Measurements from ENCODE around the gene SLC6A3. TPM values are rescaled to one million over a fixed set of nuclear protein-coding genes. Genes with fewer than 3 reads are reported as not detected.

SLC6A3 gene
- total and polyA plus RNA-seq, 3 experiments from 2014 or later: not detected

GRCh38 chr5:1385395-1386273 lies 59.6 kb downstream of the SLC6A3 start:
- DNase-seq: peak; percentile 72 to 88 (median 78)
- Histone ChIP-seq H3K36me3 (ENCODE audit: insufficient read depth, low read length) (no peaks in the 10 kb centered on the region), H3K27me3 (ENCODE audit: insufficient read depth, low read length, poor library complexity, severe bottlenecking) (no peaks in the 10 kb centered on the region), H3K27ac (ENCODE audit: low read depth, low read length) (peak overlapping the region; percentile 84), H3K4me1 (ENCODE audit: insufficient read depth, low read length) (peaks cover 21% of the 10 kb centered on the region), H3K4me3 (ENCODE audit: low read length) (peak overlapping the region; percentile 70), H3K9me3 (ENCODE audit: low read length) (no peaks in the 10 kb centered on the region)
- Mint-ChIP-seq H3K4me3 (peak overlapping the region; percentile 92 to 100 (median 98)), H3K36me3 (peaks cover 0 to 6% (median 0%) of the 10 kb centered on the region in 3 donors), H3K9me3 (no peaks in the 10 kb centered on the region), H3K27ac (peak overlapping the region; percentile 94 to 100 (median 99)), H3K27me3 (peaks cover 0 to 3% of the 10 kb centered on the region in 2 donors), H3K4me1 (peaks cover 29 to 38% (median 34%) of the 10 kb centered on the region in 3 donors)
- ChIA-PET POLR2A (interaction anchor here (1.1 to 2.8 kb wide), 8 partner anchors 11 to 415 kb away, joined by 4 to 17 read pairs (median 4); partner anchors contain the start of genes CLPTM1L, LPCAT1 and NDUFS6), CTCF (interaction anchor here (0.8 to 1.9 kb wide), 6 partner anchors 7 to 259 kb away, joined by 3 to 4 read pairs (median 3); no protein-coding TSS in a partner anchor)

GRCh38 chr5:1384521-1384920 lies 60.7 kb downstream of the SLC6A3 start:
- H3K36me3 ChIP-seq (ENCODE audit: insufficient read depth, low read length): no peaks in the 10 kb centered on the region
- H3K9me3 ChIP-seq (ENCODE audit: low read length): no peaks in the 10 kb centered on the region
- Mint-ChIP-seq H3K9me3 (no peaks in the 10 kb centered on the region), H3K4me1 (peaks cover 35 to 48% (median 39%) of the 10 kb centered on the region in 3 donors), H3K36me3 (peaks cover 0 to 6% (median 0%) of the 10 kb centered on the region in 3 donors), H3K27ac (peak overlapping the region in 4 of 8 donors; percentile 65 to 96 (median 89)), H3K4me3 (peak overlapping the region in 2 of 7 donors; percentile 57 to 92), H3K27me3 (peaks cover 0 to 3% of the 10 kb centered on the region in 2 donors)
- no peak for DNase-seq
- POLR2A ChIA-PET: interaction anchor here (1.5 to 2.8 kb wide), 2 partner anchors 39 to 139 kb away, joined by 4 to 17 read pairs; partner anchors contain the start of genes CLPTM1L and LPCAT1
- no peak overlapping the region for H3K4me3 ChIP-seq (ENCODE audit: low read length)
- H3K27me3 ChIP-seq (ENCODE audit: insufficient read depth, low read length, poor library complexity, severe bottlenecking): no peaks in the 10 kb centered on the region
- peaks cover 24% of the 10 kb centered on the region for H3K4me1 ChIP-seq (ENCODE audit: insufficient read depth, low read length)
- no peak overlapping the region for H3K27ac ChIP-seq (ENCODE audit: low read depth, low read length)
- CTCF ChIA-PET: interaction anchor here (1.2 kb wide), 1 partner anchor 260 kb away, joined by 3 read pairs; no protein-coding TSS in a partner anchor

GRCh38 chr5:1383886-1384401 lies 61.3 kb downstream of the SLC6A3 start:
- no peak overlapping the region for H3K4me3 ChIP-seq (ENCODE audit: low read length)
- no peaks in the 10 kb centered on the region for H3K36me3 ChIP-seq (ENCODE audit: insufficient read depth, low read length)
- CTCF ChIA-PET: no interaction called here
- peaks cover 35 to 48% (median 39%) of the 10 kb centered on the region in 3 donors for H3K4me1 Mint-ChIP-seq
- H3K36me3 Mint-ChIP-seq: peaks cover 0 to 6% (median 0%) of the 10 kb centered on the region in 3 donors
- H3K4me1 ChIP-seq (ENCODE audit: insufficient read depth, low read length): peaks cover 24% of the 10 kb centered on the region
- H3K27ac Mint-ChIP-seq: peak overlapping the region in 3 of 8 donors; percentile 57 to 73 (median 65)
- H3K9me3 ChIP-seq (ENCODE audit: low read length): no peaks in the 10 kb centered on the region
- no peak for DNase-seq
- H3K4me3 Mint-ChIP-seq: peak overlapping the region in 2 of 7 donors; percentile 21 to 57
- H3K27me3 Mint-ChIP-seq: peaks cover 0 to 3% of the 10 kb centered on the region in 2 donors
- H3K27me3 ChIP-seq (ENCODE audit: insufficient read depth, low read length, poor library complexity, severe bottlenecking): no peaks in the 10 kb centered on the region
- POLR2A ChIA-PET: no interaction called here
- no peaks in the 10 kb centered on the region for H3K9me3 Mint-ChIP-seq
- no peak overlapping the region for H3K27ac ChIP-seq (ENCODE audit: low read depth, low read length)

GRCh38 chr5:1383344-1383743 lies 61.9 kb downstream of the SLC6A3 start:
- no peaks in the 10 kb centered on the region for H3K27me3 ChIP-seq (ENCODE audit: insufficient read depth, low read length, poor library complexity, severe bottlenecking)
- peaks cover 24% of the 10 kb centered on the region for H3K4me1 ChIP-seq (ENCODE audit: insufficient read depth, low read length)
- H3K4me3 ChIP-seq (ENCODE audit: low read length): no peak overlapping the region
- no peak for DNase-seq
- H3K9me3 Mint-ChIP-seq: no peaks in the 10 kb centered on the region
- peaks cover 35 to 48% (median 37%) of the 10 kb centered on the region in 3 donors for H3K4me1 Mint-ChIP-seq
- H3K27ac ChIP-seq (ENCODE audit: low read depth, low read length): no peak overlapping the region
- peaks cover 0 to 4% of the 10 kb centered on the region in 2 donors for H3K27me3 Mint-ChIP-seq
- peak overlapping the region in 1 of 7 donors; percentile 37 for H3K4me3 Mint-ChIP-seq
- H3K36me3 Mint-ChIP-seq: peaks cover 0 to 6% (median 0%) of the 10 kb centered on the region in 3 donors
- H3K27ac Mint-ChIP-seq: no peak overlapping the region
- ChIA-PET POLR2A (no interaction called here), CTCF (no interaction called here)
- no peaks in the 10 kb centered on the region for H3K9me3 ChIP-seq (ENCODE audit: low read length)
- H3K36me3 ChIP-seq (ENCODE audit: insufficient read depth, low read length): no peaks in the 10 kb centered on the region

GRCh38 chr5:1382248-1382700 lies 63.0 kb downstream of the SLC6A3 start:
- DNase-seq: no peak
- no peaks in the 10 kb centered on the region for H3K9me3 Mint-ChIP-seq
- Histone ChIP-seq H3K4me3 (ENCODE audit: low read length) (no peak overlapping the region), H3K27ac (ENCODE audit: low read depth, low read length) (no peak overlapping the region), H3K4me1 (ENCODE audit: insufficient read depth, low read length) (peaks cover 23% of the 10 kb centered on the region), H3K27me3 (ENCODE audit: insufficient read depth, low read length, poor library complexity, severe bottlenecking) (no peaks in the 10 kb centered on the region), H3K36me3 (ENCODE audit: insufficient read depth, low read length) (no peaks in the 10 kb centered on the region), H3K9me3 (ENCODE audit: low read length) (no peaks in the 10 kb centered on the region)
- peaks cover 0 to 6% (median 0%) of the 10 kb centered on the region in 3 donors for H3K36me3 Mint-ChIP-seq
- no peak overlapping the region for H3K27ac Mint-ChIP-seq
- ChIA-PET POLR2A (no interaction called here), CTCF (interaction anchor here (4.7 kb wide), 1 partner anchor 263 kb away, joined by 37 read pairs; no protein-coding TSS in a partner anchor)
- H3K27me3 Mint-ChIP-seq: peaks cover 0 to 9% of the 10 kb centered on the region in 2 donors
- H3K4me3 Mint-ChIP-seq: no peak overlapping the region
- H3K4me1 Mint-ChIP-seq: peaks cover 32 to 44% (median 34%) of the 10 kb centered on the region in 3 donors

GRCh38 chr5:1381370-1382247 lies 63.6 kb downstream of the SLC6A3 start:
- Histone ChIP-seq H3K9me3 (ENCODE audit: low read length) (no peaks in the 10 kb centered on the region), H3K27me3 (ENCODE audit: insufficient read depth, low read length, poor library complexity, severe bottlenecking) (no peaks in the 10 kb centered on the region), H3K27ac (ENCODE audit: low read depth, low read length) (no peak overlapping the region), H3K4me3 (ENCODE audit: low read length) (no peak overlapping the region), H3K36me3 (ENCODE audit: insufficient read depth, low read length) (no peaks in the 10 kb centered on the region), H3K4me1 (ENCODE audit: insufficient read depth, low read length) (peaks cover 16% of the 10 kb centered on the region)
- H3K4me3 Mint-ChIP-seq: peak overlapping the region in 5 of 7 donors; percentile 2 to 51 (median 36)
- H3K9me3 Mint-ChIP-seq: no peaks in the 10 kb centered on the region
- H3K4me1 Mint-ChIP-seq: peaks cover 26 to 37% (median 28%) of the 10 kb centered on the region in 3 donors
- H3K27ac Mint-ChIP-seq: peak overlapping the region in 2 of 8 donors; percentile 56 to 63
- ChIA-PET CTCF (interaction anchor here (0.9 to 4.7 kb wide), 9 partner anchors 14 to 264 kb away, joined by 3 to 37 read pairs (median 4); no protein-coding TSS in a partner anchor), POLR2A (no interaction called here)
- peaks cover 0 to 6% (median 0%) of the 10 kb centered on the region in 3 donors for H3K36me3 Mint-ChIP-seq
- peak in 1 of 5 donors; percentile 29 for DNase-seq
- peaks cover 0 to 9% of the 10 kb centered on the region in 2 donors for H3K27me3 Mint-ChIP-seq

- ChIA-PET CTCF (interaction anchor here (0.9 to 4.7 kb wide), 21 partner anchors 10 to 264 kb away, joined by 3 to 37 read pairs (median 4); no protein-coding TSS in a partner anchor), POLR2A (no interaction called here)
- H3K27me3 ChIP-seq (ENCODE audit: insufficient read depth, low read length, poor library complexity, severe bottlenecking): no peaks in the 10 kb centered on the region
- Mint-ChIP-seq H3K27ac (peak overlapping the region in 1 of 8 donors; percentile 46), H3K4me1 (peaks cover 21 to 31% (median 23%) of the 10 kb centered on the region in 3 donors), H3K27me3 (peaks cover 0 to 9% of the 10 kb centered on the region in 2 donors), H3K9me3 (no peaks in the 10 kb centered on the region), H3K36me3 (peaks cover 0 to 3% (median 0%) of the 10 kb centered on the region in 3 donors), H3K4me3 (peak overlapping the region in 3 of 7 donors; percentile 36 to 60 (median 51))
- H3K36me3 ChIP-seq (ENCODE audit: insufficient read depth, low read length): no peaks in the 10 kb centered on the region
- no peak overlapping the region for H3K27ac ChIP-seq (ENCODE audit: low read depth, low read length)
- no peak for DNase-seq
- H3K4me3 ChIP-seq (ENCODE audit: low read length): no peak overlapping the region
- peaks cover 14% of the 10 kb centered on the region for H3K4me1 ChIP-seq (ENCODE audit: insufficient read depth, low read length)
- no peaks in the 10 kb centered on the region for H3K9me3 ChIP-seq (ENCODE audit: low read length)
Observed at GRCh38 chr5:1380910-1381309, 64.3 kb downstream of the SLC6A3 start.

Data from CD8-positive, alpha-beta memory T cell (primary cell).